AG09319 (cell line): ENCODE data around the gene ARMC5.

Experiments
- DNase-seq: peaks from one replicate; pipeline ENCODE4 v3.0.0-alpha.2; 2010; ENCODE audit warnings: low read depth; ENCODE audit errors: extremely low read depth
- CTCF ChIP-seq: IDR thresholded peaks from 2 replicates; pipeline ENCODE4 v1.5.1; 2011; ENCODE audit warnings: low read depth, mild to moderate bottlenecking, inconsistent platforms, low read length, moderate library complexity

ARMC5 gene

GRCh38 chr16:31459687-31460581 is 633 bp downstream of the ARMC5 start:
- peak; percentile 99 for DNase-seq
- no peak for TF ChIP-seq CTCF

- DNase-seq: peak; percentile 80
- TF ChIP-seq CTCF: peak; percentile 83
Observed at GRCh38 chr16:31460582-31461002, 1.3 kb downstream of the ARMC5 start.

- DNase-seq: no peak
- TF ChIP-seq CTCF: no peak
Observed at GRCh38 chr16:31461201-31461920, 2.1 kb downstream of the ARMC5 start.

GRCh38 chr16:31461921-31462804 is 2.9 kb downstream of the ARMC5 start:
- DNase-seq: no peak
- TF ChIP-seq CTCF: no peak

GRCh38 chr16:31464348-31464769 is 5.1 kb downstream of the ARMC5 start:
- no peak for TF ChIP-seq CTCF
- DNase-seq: no peak

GRCh38 chr16:31464781-31465260 is 5.5 kb downstream of the ARMC5 start:
- DNase-seq: no peak
- TF ChIP-seq CTCF: no peak
